GM10266 (cell line): ENCODE data around the gene NRG3.

Experiments
- DNase-seq: peaks from one replicate; pipeline ENCODE4 v3.0.0; 2012; ENCODE audit errors: extremely low spot score
- TF ChIP-seq, protein P1 (sequence below): IDR thresholded peaks from 2 replicates; pipeline ENCODE4 v1.5.1; 2012; ENCODE audit warnings: mild to moderate bottlenecking, low read depth; ENCODE audit not compliant: control insufficient read depth, insufficient read depth; ENCODE audit errors: missing control alignments

The NRG3 gene

DNA sequence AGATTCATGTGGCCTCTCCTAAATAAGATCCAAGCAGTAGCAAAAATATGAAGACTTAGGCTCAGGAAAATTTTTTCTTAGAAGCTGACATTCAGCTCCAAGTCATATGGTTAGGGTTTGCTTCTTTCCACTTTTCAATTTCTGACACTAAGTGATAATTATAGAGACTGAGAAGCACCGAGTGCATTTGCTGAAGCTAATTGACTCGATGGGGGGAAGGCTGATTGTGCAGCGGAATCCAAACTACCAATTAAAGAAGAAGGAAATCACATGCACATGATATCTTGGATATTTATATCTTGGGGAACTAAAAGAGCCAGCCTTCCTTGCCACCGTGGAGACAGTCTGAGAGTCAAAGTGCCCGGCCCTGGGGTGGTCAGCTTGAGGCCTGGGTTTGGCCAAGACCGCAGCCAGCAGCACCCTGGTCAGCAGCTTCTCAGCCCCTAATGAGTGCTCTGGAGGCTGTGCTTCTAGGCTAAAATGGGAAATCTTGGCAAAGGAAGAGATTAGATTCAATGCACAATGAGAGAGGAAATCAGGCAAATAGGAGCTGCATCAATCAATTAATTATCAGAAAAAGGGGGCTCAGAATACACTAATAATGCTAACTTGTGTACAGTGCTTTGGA, 589.3 kb downstream of the NRG3 start:
- TF ChIP-seq, protein P1, sequence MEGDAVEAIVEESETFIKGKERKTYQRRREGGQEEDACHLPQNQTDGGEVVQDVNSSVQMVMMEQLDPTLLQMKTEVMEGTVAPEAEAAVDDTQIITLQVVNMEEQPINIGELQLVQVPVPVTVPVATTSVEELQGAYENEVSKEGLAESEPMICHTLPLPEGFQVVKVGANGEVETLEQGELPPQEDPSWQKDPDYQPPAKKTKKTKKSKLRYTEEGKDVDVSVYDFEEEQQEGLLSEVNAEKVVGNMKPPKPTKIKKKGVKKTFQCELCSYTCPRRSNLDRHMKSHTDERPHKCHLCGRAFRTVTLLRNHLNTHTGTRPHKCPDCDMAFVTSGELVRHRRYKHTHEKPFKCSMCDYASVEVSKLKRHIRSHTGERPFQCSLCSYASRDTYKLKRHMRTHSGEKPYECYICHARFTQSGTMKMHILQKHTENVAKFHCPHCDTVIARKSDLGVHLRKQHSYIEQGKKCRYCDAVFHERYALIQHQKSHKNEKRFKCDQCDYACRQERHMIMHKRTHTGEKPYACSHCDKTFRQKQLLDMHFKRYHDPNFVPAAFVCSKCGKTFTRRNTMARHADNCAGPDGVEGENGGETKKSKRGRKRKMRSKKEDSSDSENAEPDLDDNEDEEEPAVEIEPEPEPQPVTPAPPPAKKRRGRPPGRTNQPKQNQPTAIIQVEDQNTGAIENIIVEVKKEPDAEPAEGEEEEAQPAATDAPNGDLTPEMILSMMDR, result no peak
- DNase-seq, result no peak

DNA sequence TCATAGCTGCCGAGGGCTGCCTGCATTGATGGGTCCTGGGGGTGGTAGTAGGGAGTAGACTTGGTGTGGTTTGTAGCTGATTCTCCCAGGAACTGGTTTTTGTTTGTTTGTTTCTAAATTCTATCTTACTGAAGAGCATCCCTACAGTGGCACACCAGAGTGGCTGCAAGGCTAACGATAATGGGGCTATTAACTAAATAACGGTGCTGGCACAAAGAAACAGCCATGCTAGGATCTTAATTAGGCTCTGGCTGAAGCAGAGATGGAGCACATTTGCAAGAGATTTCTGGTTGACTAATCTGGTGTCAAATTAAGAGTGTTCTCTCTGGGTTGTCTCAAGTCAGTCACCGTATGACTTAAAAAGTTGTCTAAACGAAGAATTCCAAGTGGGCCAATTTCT, 590.0 kb downstream of the NRG3 start:
- TF ChIP-seq, protein P1, result no peak
- DNase-seq, result no peak

DNA sequence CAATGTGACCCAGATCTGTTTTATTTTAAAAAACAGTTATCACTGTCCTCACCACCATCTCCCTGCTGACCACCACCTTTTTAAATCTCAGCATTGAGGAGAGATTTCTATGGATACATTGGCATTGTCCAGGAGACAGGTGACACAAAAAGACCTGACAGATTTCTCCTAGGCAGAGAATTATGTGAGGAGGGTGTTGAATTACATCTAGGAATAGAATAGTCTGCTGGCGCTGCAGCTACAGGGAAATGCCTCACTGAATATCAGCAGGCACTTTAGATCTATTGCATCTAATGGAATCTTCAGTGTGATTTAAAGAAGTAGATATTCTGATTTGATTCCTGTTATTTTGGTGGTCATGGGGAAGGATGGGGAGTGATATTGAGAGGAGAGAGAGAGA, 593.5 kb downstream of the NRG3 start:
- DNase-seq, result no peak
- TF ChIP-seq, protein P1, result no peak

GRCh38 chr10:82472406-82473335, 597.7 kb downstream of the NRG3 start:
- no peak for DNase-seq
- TF ChIP-seq, protein P1, result no peak

DNA sequence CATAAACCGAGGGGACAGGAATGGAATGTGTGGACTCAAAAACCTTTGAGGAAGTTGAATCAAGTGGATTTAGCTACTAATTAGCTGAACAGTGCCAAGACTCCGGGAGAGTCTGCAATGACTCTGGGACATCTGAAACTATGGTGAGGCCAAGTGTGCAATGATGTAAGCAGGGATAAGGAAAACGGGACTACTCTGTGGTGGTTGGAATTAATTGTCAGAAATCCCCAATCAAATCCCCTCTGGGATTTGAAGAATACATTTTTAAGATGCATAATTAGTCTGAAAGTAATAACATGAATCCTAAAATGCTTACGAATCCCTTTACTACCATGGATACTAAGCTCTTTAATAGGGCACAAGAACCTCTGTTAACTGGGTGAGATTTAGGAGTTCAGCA, 602.8 kb downstream of the NRG3 start:
- no peak for DNase-seq
- TF ChIP-seq, protein P1, result no peak

GRCh38 chr10:82492647-82493046, 617.7 kb downstream of the NRG3 start:
- TF ChIP-seq, protein P1, result no peak
- DNase-seq, result no peak

DNA sequence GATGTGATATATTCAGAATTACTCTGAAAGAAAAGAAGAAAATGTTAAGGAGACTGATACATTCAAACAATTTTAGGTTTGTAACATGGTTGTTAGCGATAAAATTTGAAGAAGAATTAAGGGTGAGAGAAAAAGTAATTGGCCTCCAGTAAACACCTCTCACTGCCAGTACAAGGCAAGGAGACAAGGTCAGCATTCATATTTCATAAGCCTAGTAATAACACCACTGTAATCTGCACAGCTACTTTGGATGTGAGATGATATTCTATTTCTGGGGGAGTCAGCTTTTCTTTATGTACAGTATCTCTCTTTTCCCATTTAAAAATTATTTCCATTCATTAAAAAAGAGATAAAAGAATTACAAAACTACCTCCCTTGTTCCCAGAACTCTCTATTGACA, 621.1 kb downstream of the NRG3 start:
- TF ChIP-seq, protein P1, result no peak
- DNase-seq, result no peak
